ENCODE results near the gene DHX30.

DNA sequence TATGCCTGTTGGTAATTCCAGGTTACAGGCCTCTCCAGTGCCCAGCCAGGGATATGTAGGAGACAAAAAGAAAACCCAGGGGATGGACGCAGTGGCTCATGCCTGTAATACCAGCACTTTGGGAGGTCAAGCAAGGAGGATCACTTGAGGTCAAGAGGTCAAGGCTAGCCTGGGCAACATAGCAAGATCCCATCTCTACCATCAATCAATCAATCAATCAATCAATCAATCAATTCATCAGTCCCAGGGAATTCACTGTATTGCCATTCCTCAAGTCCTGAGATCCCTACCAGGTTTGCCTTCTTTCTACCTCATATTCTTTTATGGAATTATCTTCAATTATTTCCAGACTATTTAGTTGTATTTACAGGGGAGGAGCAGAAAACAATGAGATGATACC is 82.2 kb downstream of the DHX30 start:
- TF ChIP-seq, protein P1, sequence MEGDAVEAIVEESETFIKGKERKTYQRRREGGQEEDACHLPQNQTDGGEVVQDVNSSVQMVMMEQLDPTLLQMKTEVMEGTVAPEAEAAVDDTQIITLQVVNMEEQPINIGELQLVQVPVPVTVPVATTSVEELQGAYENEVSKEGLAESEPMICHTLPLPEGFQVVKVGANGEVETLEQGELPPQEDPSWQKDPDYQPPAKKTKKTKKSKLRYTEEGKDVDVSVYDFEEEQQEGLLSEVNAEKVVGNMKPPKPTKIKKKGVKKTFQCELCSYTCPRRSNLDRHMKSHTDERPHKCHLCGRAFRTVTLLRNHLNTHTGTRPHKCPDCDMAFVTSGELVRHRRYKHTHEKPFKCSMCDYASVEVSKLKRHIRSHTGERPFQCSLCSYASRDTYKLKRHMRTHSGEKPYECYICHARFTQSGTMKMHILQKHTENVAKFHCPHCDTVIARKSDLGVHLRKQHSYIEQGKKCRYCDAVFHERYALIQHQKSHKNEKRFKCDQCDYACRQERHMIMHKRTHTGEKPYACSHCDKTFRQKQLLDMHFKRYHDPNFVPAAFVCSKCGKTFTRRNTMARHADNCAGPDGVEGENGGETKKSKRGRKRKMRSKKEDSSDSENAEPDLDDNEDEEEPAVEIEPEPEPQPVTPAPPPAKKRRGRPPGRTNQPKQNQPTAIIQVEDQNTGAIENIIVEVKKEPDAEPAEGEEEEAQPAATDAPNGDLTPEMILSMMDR (IDR thresholded peaks at IDR 0.05): no peak
- TF ChIP-seq POLR2A (IDR thresholded peaks at IDR 0.05): no peak
